Mesendoderm (in vitro differentiated cells): Measurements from ENCODE around the gene ZMIZ2.

ENCODE experiments used
- DNase-seq: peaks from one replicate; pipeline ENCODE4 v3.0.0; 2013
- H2AK5ac ChIP-seq: 2 replicates; pipeline ENCODE4 v1.6.1; 2013; ENCODE audit warnings: low read length, inconsistent platforms
- H2BK120ac ChIP-seq: 2 replicates; pipeline ENCODE4 v1.6.1; 2013; ENCODE audit warnings: low read depth, mild to moderate bottlenecking, low read length, moderate library complexity, mixed read lengths
- H2BK15ac ChIP-seq: replicated peaks from 2 replicates; pipeline ENCODE4 v1.6.1; 2013; ENCODE audit warnings: low read depth, mild to moderate bottlenecking, moderate library complexity
- H2BK5ac ChIP-seq: 2 replicates; pipeline ENCODE4 v1.6.1; 2013; ENCODE audit warnings: low read length, inconsistent platforms
- H3K18ac ChIP-seq: 2 replicates; pipeline ENCODE4 v1.6.1; 2013; ENCODE audit warnings: mild to moderate bottlenecking, low read length, mixed read lengths
- H3K23ac ChIP-seq: one replicate; pipeline ENCODE4 v1.6.1; 2013; ENCODE audit warnings: low read length
- H3K27ac ChIP-seq: 2 replicates; pipeline ENCODE4 v1.5.1; 2013; ENCODE audit warnings: low read depth, mild to moderate bottlenecking, inconsistent platforms, low read length, moderate library complexity
- H3K27me3 ChIP-seq: 2 replicates; pipeline ENCODE4 v1.6.1; 2013; ENCODE audit warnings: low read length, control low read depth, mild to moderate bottlenecking, inconsistent platforms; ENCODE audit not compliant: insufficient read depth, poor library complexity
- H3K36me3 ChIP-seq: 2 replicates; pipeline ENCODE4 v1.6.1; 2013; ENCODE audit warnings: low read length, inconsistent platforms; ENCODE audit not compliant: control insufficient read depth, insufficient read depth
- H3K4ac ChIP-seq: one replicate; pipeline ENCODE4 v1.6.1; 2013; ENCODE audit warnings: low read depth, mild to moderate bottlenecking, low read length, moderate library complexity
- H3K4me1 ChIP-seq: 2 replicates; pipeline ENCODE4 v1.6.1; 2013; ENCODE audit warnings: low read depth, low read length, inconsistent platforms; ENCODE audit not compliant: control insufficient read depth
- H3K4me2 ChIP-seq: 2 replicates; pipeline ENCODE4 v1.6.1; 2013; ENCODE audit warnings: low read length
- H3K4me3 ChIP-seq: 2 replicates; pipeline ENCODE4 v1.5.1; 2013; ENCODE audit warnings: mild to moderate bottlenecking, low read length
- H3K56ac ChIP-seq: one replicate; pipeline ENCODE4 v1.6.1; 2013; ENCODE audit warnings: low read length
- H3K79me1 ChIP-seq: 2 replicates; pipeline ENCODE4 v1.6.1; 2013; ENCODE audit warnings: low read length, inconsistent platforms
- H3K79me2 ChIP-seq: 2 replicates; pipeline ENCODE4 v1.6.1; 2013; ENCODE audit warnings: mild to moderate bottlenecking, low read length; ENCODE audit not compliant: control insufficient read depth, insufficient read depth
- H3K9ac ChIP-seq: 2 replicates; pipeline ENCODE4 v1.6.1; 2013; ENCODE audit warnings: low read length, inconsistent platforms
- H4K5ac ChIP-seq: one replicate; pipeline ENCODE4 v1.6.1; 2013; ENCODE audit warnings: low read length
- H4K8ac ChIP-seq: one replicate; pipeline ENCODE4 v1.6.1; 2013; ENCODE audit warnings: low read depth, mild to moderate bottlenecking, control low read depth, low read length, moderate library complexity
- WGBS: extraction: QIAGEN DNeasy Blood & Tissue Kit; methylation state at CpG from one replicate; pipeline ENCODE4 v1.1.7; 2013; ENCODE audit warnings: low lambda C conversion rate, missing lambda C conversion rate; ENCODE audit not compliant: insufficient coverage; ENCODE audit errors: extremely low coverage; 5-methylcytosine and 5-hydroxymethylcytosine counted together

Gene ZMIZ2

DNA sequence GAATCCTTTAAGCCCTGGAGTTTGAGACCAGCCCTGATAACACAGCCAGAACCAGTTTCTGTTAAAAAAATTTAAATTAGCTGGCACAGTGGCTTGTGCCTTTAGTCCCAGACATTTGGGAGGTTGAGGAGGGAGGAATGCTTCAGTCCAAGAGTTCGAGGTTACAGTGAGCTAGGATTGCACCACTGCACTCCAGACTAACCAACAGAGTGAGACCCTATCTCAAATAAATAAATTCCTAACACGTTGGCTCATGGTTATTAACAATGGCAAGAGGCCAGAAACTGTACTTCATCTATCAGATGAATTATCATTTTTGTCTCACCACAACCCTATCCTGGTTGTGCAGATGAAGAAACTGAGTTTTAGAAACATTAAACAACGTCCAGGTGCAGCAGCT is 45.7 kb downstream of the ZMIZ2 start:
- peaks cover 26% of the 10 kb centered on the region for H3K79me2 ChIP-seq
- WGBS: no CpG with 5 or more reads among the region's 3 CpGs
- H2AK5ac ChIP-seq: no peak overlapping the region
- H3K36me3 ChIP-seq: peaks cover 4% of the 10 kb centered on the region
- no peak overlapping the region for H2BK15ac ChIP-seq
- H3K9ac ChIP-seq: no peak overlapping the region
- H3K4me2 ChIP-seq: no peak overlapping the region
- H3K4ac ChIP-seq: no peak overlapping the region
- no peak overlapping the region for H3K4me3 ChIP-seq
- H3K4me1 ChIP-seq: peaks cover 3% of the 10 kb centered on the region
- no peaks in the 10 kb centered on the region for H3K79me1 ChIP-seq
- no peak overlapping the region for H4K5ac ChIP-seq
- no peak overlapping the region for H2BK120ac ChIP-seq
- no peak overlapping the region for H3K18ac ChIP-seq
- H3K23ac ChIP-seq: no peak overlapping the region
- H3K56ac ChIP-seq: no peak overlapping the region
- DNase-seq: no peak
- H4K8ac ChIP-seq: no peak overlapping the region
- H2BK5ac ChIP-seq: no peak overlapping the region
- no peaks in the 10 kb centered on the region for H3K27me3 ChIP-seq
- H3K27ac ChIP-seq: no peak overlapping the region

GRCh38 chr7:44796034-44796503 is 47.4 kb downstream of the ZMIZ2 start:
- WGBS: no CpG with 5 or more reads among the region's 59 CpGs
- Histone ChIP-seq H3K4me3 (peak overlapping the region; percentile 59), H3K27ac (peak overlapping the region; percentile 34), H3K4me2 (peak overlapping the region; percentile 67), H3K18ac (peak overlapping the region; percentile 21), H3K79me1 (peaks cover 3% of the 10 kb centered on the region), H3K36me3 (peaks cover 14% of the 10 kb centered on the region), H3K23ac (peak overlapping the region; percentile 97), H3K27me3 (no peaks in the 10 kb centered on the region), H2BK120ac (no peak overlapping the region), H3K4ac (peak overlapping the region; percentile 78), H2AK5ac (no peak overlapping the region), H2BK15ac (no peak overlapping the region), H3K9ac (peak overlapping the region; percentile 91), H2BK5ac (peak overlapping the region; percentile 39), H3K79me2 (peaks cover 32% of the 10 kb centered on the region), H3K56ac (peak overlapping the region; percentile 98), H4K8ac (no peak overlapping the region), H3K4me1 (peaks cover 3% of the 10 kb centered on the region), H4K5ac (no peak overlapping the region)
- DNase-seq: peak; percentile 88

DNA sequence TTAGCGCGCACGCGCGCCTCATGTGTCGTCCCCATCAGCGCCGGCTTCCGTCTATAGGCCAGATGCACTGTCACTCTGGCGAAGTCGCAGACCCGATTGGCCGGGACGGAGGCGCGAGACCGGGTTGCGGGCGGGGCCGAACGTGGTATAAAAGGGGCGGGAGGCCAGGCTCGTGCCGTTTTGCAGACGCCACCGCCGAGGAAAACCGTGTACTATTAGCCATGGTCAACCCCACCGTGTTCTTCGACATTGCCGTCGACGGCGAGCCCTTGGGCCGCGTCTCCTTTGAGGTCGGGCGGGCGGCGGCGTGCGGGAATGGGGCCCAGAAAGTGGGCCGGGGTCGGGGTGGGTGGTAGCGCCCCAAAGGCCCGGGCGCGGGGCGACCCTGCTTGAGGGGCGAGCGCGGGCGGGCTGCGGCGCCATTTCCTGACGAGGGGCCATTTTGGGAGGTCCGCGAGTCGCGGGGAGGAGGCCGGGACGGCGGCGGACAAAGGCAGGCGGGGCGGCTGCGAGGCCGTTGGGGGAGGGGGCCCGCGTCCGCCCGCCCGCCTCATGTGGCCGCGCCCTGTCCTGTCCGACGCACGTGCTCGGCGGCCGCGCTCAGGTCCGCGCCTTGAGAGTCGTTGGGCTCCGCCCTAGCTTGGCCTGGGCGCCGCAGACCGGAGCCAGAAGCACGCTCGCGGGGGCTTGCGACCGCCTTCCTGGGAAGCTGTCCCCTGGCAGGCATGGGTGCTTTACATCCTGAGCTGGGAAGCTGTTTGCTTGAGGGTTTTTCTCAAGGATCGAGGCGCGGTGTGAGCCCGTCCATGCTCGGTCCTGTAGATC is 48.1 kb downstream of the ZMIZ2 start, which contains the start of gene PPIA:
PPIA (plus strand) TSS at position 178 of the 825 bp plus-strand sequence; CDS start at position 222, 44 bp downstream.
- Histone ChIP-seq H3K18ac (peak within 1 kb of the TSS; percentile 98), H3K27me3 (no peaks in the 10 kb centered on the region), H2BK120ac (peak within 1 kb of the TSS; percentile 14), H3K79me1 (peaks cover 4% of the 10 kb centered on the region), H3K4me2 (peak within 1 kb of the TSS; percentile 100), H3K23ac (peak within 1 kb of the TSS; percentile 97), H4K5ac (no peak within 1 kb of the TSS), H3K36me3 (peaks cover 16% of the 10 kb centered on the region), H3K27ac (peak within 1 kb of the TSS; percentile 97), H3K4me1 (peaks cover 3% of the 10 kb centered on the region), H3K4me3 (peak within 1 kb of the TSS; percentile 100), H3K9ac (peak within 1 kb of the TSS; percentile 100), H3K4ac (peak within 1 kb of the TSS; percentile 95), H2AK5ac (peak within 1 kb of the TSS; percentile 98), H3K79me2 (peaks cover 32% of the 10 kb centered on the region), H3K56ac (peak within 1 kb of the TSS; percentile 100), H4K8ac (no peak within 1 kb of the TSS), H2BK5ac (peak within 1 kb of the TSS; percentile 96), H2BK15ac (no peak within 1 kb of the TSS)
- WGBS: no CpG with 5 or more reads among the region's 99 CpGs
- DNase-seq: peak; percentile 99

GRCh38 chr7:44797329-44798258 is 48.9 kb downstream of the ZMIZ2 start:
- H3K4me3 ChIP-seq: peak overlapping the region; percentile 100
- H3K4me1 ChIP-seq: peaks cover 3% of the 10 kb centered on the region
- peak; percentile 91 for DNase-seq
- H2BK15ac ChIP-seq: no peak overlapping the region
- peak overlapping the region; percentile 100 for H3K56ac ChIP-seq
- H3K18ac ChIP-seq: peak overlapping the region; percentile 98
- peak overlapping the region; percentile 96 for H2BK5ac ChIP-seq
- WGBS: no CpG with 5 or more reads among the region's 26 CpGs
- H3K27ac ChIP-seq: peak overlapping the region; percentile 97
- H2AK5ac ChIP-seq: peak overlapping the region; percentile 98
- H4K5ac ChIP-seq: no peak overlapping the region
- H3K79me2 ChIP-seq: peaks cover 32% of the 10 kb centered on the region
- H3K4ac ChIP-seq: peak overlapping the region; percentile 95
- peak overlapping the region; percentile 100 for H3K4me2 ChIP-seq
- peak overlapping the region; percentile 97 for H3K23ac ChIP-seq
- no peak overlapping the region for H2BK120ac ChIP-seq
- peaks cover 22% of the 10 kb centered on the region for H3K36me3 ChIP-seq
- peak overlapping the region; percentile 100 for H3K9ac ChIP-seq
- peaks cover 6% of the 10 kb centered on the region for H3K79me1 ChIP-seq
- no peaks in the 10 kb centered on the region for H3K27me3 ChIP-seq
- H4K8ac ChIP-seq: no peak overlapping the region

DNA sequence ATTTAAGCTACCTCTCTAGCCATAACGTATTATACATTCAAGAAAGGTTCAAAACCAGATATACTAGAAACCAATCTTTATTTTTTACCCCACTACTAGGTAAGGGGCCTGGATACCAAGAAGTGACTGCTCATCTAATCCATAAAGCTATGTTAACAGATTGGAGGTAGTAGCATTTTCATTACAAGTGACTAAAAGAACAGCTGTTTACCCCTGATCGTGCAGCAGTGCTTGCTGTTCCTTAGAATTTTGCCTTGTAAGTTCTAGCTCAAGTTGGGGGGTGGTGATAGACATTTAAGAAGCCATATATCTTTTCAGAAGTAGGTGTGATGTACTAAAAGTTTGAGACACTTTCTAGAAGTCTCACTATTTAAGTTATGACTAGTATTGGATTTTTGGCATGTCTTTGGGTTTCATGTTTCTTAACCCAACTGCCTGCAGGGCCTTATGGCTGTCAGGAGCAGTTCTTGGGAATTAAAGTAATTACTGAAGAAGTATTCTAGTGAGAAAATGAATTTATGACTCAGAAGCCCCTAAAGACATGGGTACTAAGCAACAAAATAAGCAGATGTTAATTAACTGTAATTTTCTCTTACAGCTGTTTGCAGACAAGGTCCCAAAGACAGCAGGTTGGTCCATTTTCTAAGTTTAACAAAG is 50.1 kb downstream of the ZMIZ2 start:
- Histone ChIP-seq H3K79me2 (peaks cover 32% of the 10 kb centered on the region), H2AK5ac (no peak overlapping the region), H3K27ac (no peak overlapping the region), H2BK15ac (no peak overlapping the region), H3K9ac (peak overlapping the region; percentile 50), H2BK120ac (no peak overlapping the region), H3K36me3 (peaks cover 25% of the 10 kb centered on the region), H2BK5ac (no peak overlapping the region), H3K79me1 (peaks cover 6% of the 10 kb centered on the region), H4K5ac (no peak overlapping the region), H3K56ac (peak overlapping the region; percentile 35), H3K4me2 (peak overlapping the region; percentile 28), H3K4me3 (peak overlapping the region; percentile 2), H3K4me1 (peaks cover 3% of the 10 kb centered on the region), H3K4ac (no peak overlapping the region), H4K8ac (no peak overlapping the region), H3K18ac (no peak overlapping the region), H3K27me3 (no peaks in the 10 kb centered on the region), H3K23ac (no peak overlapping the region)
- no peak for DNase-seq
- no CpG with 5 or more reads among the region's 2 CpGs for WGBS
